Gastroesophageal sphincter (tissue), 3 donors: Measurements from ENCODE around the gene ACOT2.

Source experiments
- CTCF ChIP-seq, 4 experiments: fragments of 200-600 bp in 2 of 4; fragments of 450-650 bp in 2 of 4; sonication (generic) in 1 of 4; IDR thresholded peaks; one replicate each; pipeline ENCODE4 v1.5.1; 2017 to 2019; ENCODE audit warnings: antibody characterized with exemption in 4 of 4, mild to moderate bottlenecking in 2 of 4, moderate library complexity in 2 of 4
- EP300 ChIP-seq: sonication (generic); formaldehyde crosslinking; IDR thresholded peaks from one replicate; pipeline ENCODE4 v1.6.1; 2017; ENCODE audit warnings: antibody characterized with exemption, mild to moderate bottlenecking
- POLR2A ChIP-seq, 2 donors: fragments of 450-650 bp; IDR thresholded peaks; one replicate each; pipeline ENCODE4 v1.6.1; 2017; ENCODE audit warnings: antibody characterized with exemption in 2 of 2, mild to moderate bottlenecking in 2 of 2, moderate library complexity in 1 of 2

- TF ChIP-seq POLR2A (IDR thresholded peaks at IDR 0.05) (no peak), CTCF (IDR thresholded peaks at IDR 0.05) (no peak), EP300 (no peak)
These were observed 51.3 kb downstream of the ACOT2 start for GRCh38 chr14:73620268-73620667.
